Heart left ventricle (tissue), 16 donors: ENCODE results near the gene SUPT4H1. TPM values are rescaled to one million over a fixed set of nuclear protein-coding genes. Genes with fewer than 3 reads are reported as not detected.

Experiments used
- ATAC-seq, 4 donors: fragments of 200-7000 bp; cut with Tn5 transposase; one replicate each; pipeline ENCODE4 v1.9.1; 2020 to 2022; ENCODE audit warnings: moderate library complexity in 4 of 4, mild to moderate bottlenecking in 3 of 4, moderate number of reproducible peaks in 1 of 4
- DNase-seq, 5 donors: peaks; one replicate each; pipeline ENCODE4 v3.0.0-alpha.2; 2020
- H3K27ac ChIP-seq, 12 donors: fragments of 200-600 bp; sonication (generic) in 4 of 12; one replicate each; pipeline versions ENCODE4 v1.5.0 to v1.8.0; 2016 to 2022; ENCODE audit warnings: mild to moderate bottlenecking in 2 of 12
- H3K27me3 ChIP-seq, 9 donors: fragments of 200-600 bp; sonication (generic) in 2 of 9; one replicate each; pipeline versions ENCODE4 v1.5.1 to v1.8.0; 2016 to 2022; ENCODE audit warnings: mild to moderate bottlenecking in 3 of 9
- H3K36me3 ChIP-seq, 9 donors: fragments of 200-600 bp; sonication (generic) in 2 of 9; one replicate each; pipeline versions ENCODE4 v1.5.0 to v1.8.0; 2018 to 2022; ENCODE audit warnings: mild to moderate bottlenecking in 2 of 9
- H3K4me1 ChIP-seq, 12 donors: fragments of 200-600 bp; sonication (generic) in 4 of 12; one replicate each; pipeline versions ENCODE4 v1.5.0 to v1.8.0; 2016 to 2022; ENCODE audit warnings: mild to moderate bottlenecking in 3 of 12
- H3K4me3 ChIP-seq, 12 donors: fragments of 200-600 bp; sonication (generic) in 4 of 12; one replicate each; pipeline versions ENCODE4 v1.5.0 to v1.8.0; 2017 to 2022; ENCODE audit warnings: mild to moderate bottlenecking in 9 of 12, moderate library complexity in 4 of 12
- H3K9me3 ChIP-seq, 12 donors: fragments of 200-600 bp; sonication (generic) in 4 of 12; one replicate each; pipeline versions ENCODE4 v1.5.0 to v1.8.0; 2016 to 2022; ENCODE audit warnings: mild to moderate bottlenecking in 1 of 12
- POLR2A ChIP-seq, 2 donors: fragments of 450-650 bp; IDR thresholded peaks; one replicate each; pipeline ENCODE4 v1.6.1; 2017; ENCODE audit warnings: antibody characterized with exemption in 2 of 2, mild to moderate bottlenecking in 2 of 2, moderate library complexity in 2 of 2
- WGBS, 4 donors: extraction: QIAGEN DNeasy Blood & Tissue Kit in 2 of 4; methylation state at CpG; one replicate each; pipeline versions ENCODE4 v1.1.5 to v1.1.7; 2013 to 2018; 5-methylcytosine and 5-hydroxymethylcytosine counted together
- intact Hi-C, 10 donors: fragments of 100-400 bp; cut with DNase I; formaldehyde crosslinking; loops; one replicate each; pipeline versions ENCODE4 v1.11.1 to v1.14.2; 2022
- polyA plus RNA-seq, 2 donors: library from polyadenylated mRNA; stranded (reverse); fragments of 200-250 nt; gene quantifications; one replicate each; pipeline ENCODE4 v1.2.3, GENCODE V29; 2013
- total RNA-seq, 9 donors: library from RNA; depleted of rRNA in 2 of 9; stranded (reverse); fragments of >200 nt in 2 of 9; fragmentation: NEBNext Ultra II Directional in 3 of 9; extraction: Animal tissue kit (Norgen Biotek cat#: 25700) in 3 of 9; gene quantifications; one replicate each; pipeline versions ENCODE4 v1.1.0 to v1.2.4, GENCODE V29; 2016 to 2023
- TF ChIP-seq, protein P1 (sequence below), 12 donors: fragments of 200-600 bp; sonication (generic) in 4 of 12; IDR thresholded peaks; one replicate each; pipeline versions ENCODE4 v1.5.0 to v1.8.0; 2018 to 2022; ENCODE audit warnings: antibody characterized with exemption in 12 of 12, mild to moderate bottlenecking in 5 of 12
- donor health status: ischemic (EF 13 %, LVEDD 7.1; RV severe dilation, severe dysfunction).
- donor health status: healthy with polysubstance abuse.
- donor health status: DM: no; HTN: yes; CAD: no.
- donor health status: DM: no; HTN: no; CAD: no.
- donor health status: ischemic (EF 25% LVEDD 6.9; RV normal size, moderate dysfunction).
- donor health status: ischemic (EF 25% LVEDD 5.7; RV mildly dilated, moderate dysfunction).
- donor health status: healthy.
- donor health status: DM: yes; HTN: yes; CAD: no.
- donor health status: ischemic (EF 35%, LVEDD 5.7; RV mildly dilated, moderate dysfunction).
- donor health status: nonischemic (EF 11% LVEDD 7.7; RV severe dilation, severe dysfunction).
- donor health status: DM: yes; HTN: yes; CAD: no.
- donor health status: PGD.
- donor health status: ischemic (EF 29% LVEDD 5.4; RV normal size, mild dysfunction).
- donor health status: nonischemic (EF 23%, LVEDD 6.1; RV moderate dilation, normal function).

SUPT4H1 gene
- total and polyA plus RNA-seq, 11 donors, result 44.1 to 92.7 (median 58.0) TPM

DNA sequence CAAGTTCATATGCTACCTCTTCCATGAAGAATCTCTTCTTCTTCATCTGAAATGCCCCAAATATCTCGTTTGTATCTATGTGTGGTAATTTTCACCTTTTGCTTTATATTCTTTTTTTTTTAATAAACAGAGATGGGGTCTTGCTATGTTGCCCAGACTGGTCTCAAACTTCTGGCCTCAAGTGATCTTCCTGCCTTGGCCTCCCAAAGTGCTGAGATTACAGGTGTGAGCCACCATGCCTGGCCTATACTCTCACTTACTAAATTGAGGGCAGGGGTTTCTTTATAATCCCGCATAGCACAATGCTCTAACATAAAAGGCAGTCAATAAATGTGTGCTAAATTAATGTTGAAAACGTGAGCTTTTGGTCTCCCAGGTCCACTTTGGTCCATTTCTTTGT lies 34.7 kb upstream of the SUPT4H1 start:
- Histone ChIP-seq H3K27me3 (peaks cover 0 to 13% (median 0%) of the 10 kb centered on the region in 9 donors), H3K4me1 (peaks cover 0 to 27% (median 3%) of the 10 kb centered on the region in 12 donors), H3K9me3 (no peaks in the 10 kb centered on the region), H3K36me3 (no peaks in the 10 kb centered on the region), H3K4me3 (no peak overlapping the region), H3K27ac (no peak overlapping the region)
- intact Hi-C loops, result no loop called here
- DNase-seq, result no peak
- no peak for ATAC-seq
- 74 to 83% (median 77%) methylated on average over 3 of the region's 3 CpGs for WGBS, 4 donors
- no peak for TF ChIP-seq POLR2A (IDR thresholded peaks at IDR 0.05)
- TF ChIP-seq, protein P1, sequence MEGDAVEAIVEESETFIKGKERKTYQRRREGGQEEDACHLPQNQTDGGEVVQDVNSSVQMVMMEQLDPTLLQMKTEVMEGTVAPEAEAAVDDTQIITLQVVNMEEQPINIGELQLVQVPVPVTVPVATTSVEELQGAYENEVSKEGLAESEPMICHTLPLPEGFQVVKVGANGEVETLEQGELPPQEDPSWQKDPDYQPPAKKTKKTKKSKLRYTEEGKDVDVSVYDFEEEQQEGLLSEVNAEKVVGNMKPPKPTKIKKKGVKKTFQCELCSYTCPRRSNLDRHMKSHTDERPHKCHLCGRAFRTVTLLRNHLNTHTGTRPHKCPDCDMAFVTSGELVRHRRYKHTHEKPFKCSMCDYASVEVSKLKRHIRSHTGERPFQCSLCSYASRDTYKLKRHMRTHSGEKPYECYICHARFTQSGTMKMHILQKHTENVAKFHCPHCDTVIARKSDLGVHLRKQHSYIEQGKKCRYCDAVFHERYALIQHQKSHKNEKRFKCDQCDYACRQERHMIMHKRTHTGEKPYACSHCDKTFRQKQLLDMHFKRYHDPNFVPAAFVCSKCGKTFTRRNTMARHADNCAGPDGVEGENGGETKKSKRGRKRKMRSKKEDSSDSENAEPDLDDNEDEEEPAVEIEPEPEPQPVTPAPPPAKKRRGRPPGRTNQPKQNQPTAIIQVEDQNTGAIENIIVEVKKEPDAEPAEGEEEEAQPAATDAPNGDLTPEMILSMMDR (IDR thresholded peaks at IDR 0.05), result no peak

DNA sequence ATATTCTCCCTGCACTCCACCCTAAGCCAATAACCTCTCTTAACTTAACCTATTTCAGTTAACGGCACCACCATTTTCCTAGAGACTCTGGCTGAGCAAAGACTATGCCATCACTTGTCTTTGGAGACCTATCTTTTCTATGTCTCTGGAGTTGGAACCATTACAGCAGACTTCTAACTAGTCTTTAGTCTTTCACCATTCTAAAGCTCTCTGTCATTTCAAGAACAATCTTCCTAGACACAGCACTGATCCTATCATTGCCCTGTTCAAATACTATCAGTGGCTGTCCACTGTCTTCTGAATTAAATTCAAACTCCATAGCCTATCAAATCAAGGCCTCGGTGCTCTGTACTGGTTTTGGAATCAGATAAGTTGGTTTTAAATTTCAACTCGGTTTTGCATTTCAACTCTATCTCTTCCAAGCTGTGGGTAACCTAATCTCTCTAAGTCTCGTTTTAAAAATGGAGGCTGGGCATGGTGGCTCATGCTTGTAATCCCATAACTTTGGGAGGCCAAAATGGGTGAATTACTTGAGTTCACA lies 33.4 kb upstream of the SUPT4H1 start:
- intact Hi-C loops, result no loop called here
- ATAC-seq, result no peak
- no peak for DNase-seq
- TF ChIP-seq, protein P1 (IDR thresholded peaks at IDR 0.05), result no peak
- TF ChIP-seq POLR2A (IDR thresholded peaks at IDR 0.05), result no peak
- Histone ChIP-seq H3K9me3 (no peaks in the 10 kb centered on the region), H3K4me1 (peaks cover 0 to 32% (median 0%) of the 10 kb centered on the region in 12 donors), H3K27me3 (peaks cover 0 to 13% (median 0%) of the 10 kb centered on the region in 9 donors), H3K4me3 (no peak overlapping the region), H3K27ac (no peak overlapping the region), H3K36me3 (no peaks in the 10 kb centered on the region)
- WGBS, 4 donors, result 58 to 82% (median 66%) methylated on average over 4 of the region's 4 CpGs

DNA sequence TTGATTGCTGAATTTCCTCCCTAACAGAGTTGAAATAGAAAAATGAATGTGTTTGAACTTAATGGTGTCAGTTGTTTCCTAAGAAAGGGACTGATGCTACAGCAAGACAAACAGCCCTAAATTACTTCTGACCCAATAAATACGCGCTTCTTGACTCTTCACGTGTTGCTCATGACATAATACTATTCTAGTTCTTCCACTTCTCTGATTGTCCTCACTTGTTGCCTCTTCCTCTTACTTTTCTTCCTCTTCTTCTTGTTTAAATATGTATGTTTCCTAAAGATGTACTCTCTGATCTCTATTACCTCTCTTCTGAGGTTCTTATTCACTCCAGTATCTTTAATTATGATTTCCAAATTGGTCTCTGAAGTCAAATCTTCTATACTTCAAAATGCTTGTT lies 32.9 kb upstream of the SUPT4H1 start:
- intact Hi-C loops, result no loop called here
- Histone ChIP-seq H3K27ac (no peak overlapping the region), H3K9me3 (no peaks in the 10 kb centered on the region), H3K27me3 (peaks cover 0 to 13% (median 0%) of the 10 kb centered on the region in 9 donors), H3K4me3 (no peak overlapping the region), H3K4me1 (peaks cover 0 to 32% (median 0%) of the 10 kb centered on the region in 12 donors), H3K36me3 (no peaks in the 10 kb centered on the region)
- DNase-seq (no peak), ATAC-seq (no peak)
- TF ChIP-seq, protein P1 (IDR thresholded peaks at IDR 0.05), result no peak
- TF ChIP-seq POLR2A (IDR thresholded peaks at IDR 0.05), result no peak
- WGBS, 4 donors, result 82 to 93% (median 83%) methylated on average over 3 of the region's 3 CpGs

DNA sequence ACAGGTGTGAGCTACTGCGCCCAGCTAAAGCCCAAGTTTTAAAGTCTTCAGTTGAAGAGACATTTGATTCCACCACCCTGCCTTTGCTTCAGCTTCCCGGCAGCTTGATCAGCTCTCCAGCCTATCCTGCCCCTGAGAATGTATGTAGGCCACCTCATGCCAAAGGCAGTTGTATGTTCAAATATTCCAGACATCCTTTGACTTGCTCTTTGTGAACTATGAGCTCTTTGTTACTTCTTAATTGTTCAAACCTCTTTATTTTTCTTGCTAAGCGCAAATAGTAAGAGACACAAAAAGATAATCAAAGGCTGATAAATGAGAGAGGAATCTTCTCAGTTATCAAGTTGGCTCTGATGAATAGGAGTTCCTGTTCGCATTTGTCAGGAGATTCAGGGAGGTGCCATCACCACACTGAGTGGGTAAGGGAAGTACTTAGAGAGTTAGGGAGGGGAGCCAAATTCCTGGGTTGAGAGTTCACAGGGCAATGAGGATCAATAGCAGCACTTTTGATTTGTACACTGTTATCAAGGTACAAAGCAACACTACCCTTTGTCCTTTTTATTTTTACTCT lies 32.0 kb upstream of the SUPT4H1 start:
- no peak for TF ChIP-seq POLR2A (IDR thresholded peaks at IDR 0.05)
- TF ChIP-seq, protein P1 (IDR thresholded peaks at IDR 0.05), result no peak
- WGBS, 4 donors, result 61 to 72% (median 69%) methylated on average over 4 of the region's 4 CpGs
- peaks cover 0 to 13% (median 0%) of the 10 kb centered on the region in 9 donors for H3K27me3 ChIP-seq

More for the DNA sequence above, 32.0 kb upstream of the SUPT4H1 start:
- ATAC-seq (no peak), DNase-seq (no peak)
- intact Hi-C loops, result no loop called here
- Histone ChIP-seq H3K27ac (no peak overlapping the region), H3K36me3 (no peaks in the 10 kb centered on the region), H3K9me3 (no peaks in the 10 kb centered on the region), H3K4me1 (peaks cover 0 to 32% (median 0%) of the 10 kb centered on the region in 12 donors), H3K4me3 (no peak overlapping the region)
